Measurements from ENCODE around the gene DMBX1. TPM values are rescaled to one million over a fixed set of nuclear protein-coding genes. Genes with fewer than 3 reads are reported as not detected.

DMBX1 gene
- not detected for total RNA-seq

GRCh38 chr1:46489638-46490405, at the start of gene DMBX1:
DMBX1 (plus strand) TSS chr1:46489836; CDS start chr1:46507011, 17,175 bp downstream.
- Histone ChIP-seq H3K9me3 (no peaks in the 10 kb centered on the region), H3K4me3 (peak within 1 kb of the TSS; percentile 13 to 69 (median 46)), H3K36me3 (no peaks in the 10 kb centered on the region), H3K4me1 (peaks cover 6 to 12% of the 10 kb centered on the region in 2 donors), H3K27me3 (peaks cover 12 to 100% of the 10 kb centered on the region in 2 donors), H3K27ac (no peak within 1 kb of the TSS)
- intact Hi-C loops (cut with DNase I; ENCODE audit: low total_unique reads): no loop called here
- TF ChIP-seq CTCF (IDR thresholded peaks at IDR 0.05): no peak
- TF ChIP-seq POLR2A (IDR thresholded peaks at IDR 0.05): no peak
- TF ChIP-seq POLR2AphosphoS5 (IDR thresholded peaks at IDR 0.05): no peak
- no peak for DNase-seq (ENCODE audit: low spot score in 2 of 2)

GRCh38 chr1:46440478-46440877, 49.2 kb upstream of the DMBX1 start:
- Histone ChIP-seq H3K4me3 (no peak overlapping the region), H3K27me3 (no peaks in the 10 kb centered on the region), H3K9me3 (no peaks in the 10 kb centered on the region), H3K27ac (no peak overlapping the region), H3K4me1 (no peaks in the 10 kb centered on the region), H3K36me3 (no peaks in the 10 kb centered on the region)
- intact Hi-C loops (cut with DNase I; ENCODE audit: low total_unique reads): no loop called here
- no peak for DNase-seq (ENCODE audit: low spot score in 2 of 2)
- TF ChIP-seq CTCF (IDR thresholded peaks at IDR 0.05): no peak
- TF ChIP-seq POLR2AphosphoS5 (IDR thresholded peaks at IDR 0.05): no peak
- no peak for TF ChIP-seq POLR2A (IDR thresholded peaks at IDR 0.05)

- TF ChIP-seq POLR2AphosphoS5 (IDR thresholded peaks at IDR 0.05): no peak
- peak; percentile 70 to 79 (median 77) for TF ChIP-seq CTCF (IDR thresholded peaks at IDR 0.05)
- Histone ChIP-seq H3K4me3 (peak overlapping the region; percentile 24 to 61 (median 41)), H3K9me3 (no peaks in the 10 kb centered on the region), H3K36me3 (no peaks in the 10 kb centered on the region), H3K27ac (no peak overlapping the region), H3K4me1 (no peaks in the 10 kb centered on the region), H3K27me3 (peaks cover 0 to 5% of the 10 kb centered on the region in 2 donors)
- DNase-seq (ENCODE audit: low spot score in 2 of 2): peak; percentile 35 to 83
- intact Hi-C loops (cut with DNase I; ENCODE audit: low total_unique reads): no loop called here
These were observed 47.1 kb upstream of the DMBX1 start for GRCh38 chr1:46442317-46443161.

- Histone ChIP-seq H3K27me3 (peaks cover 0 to 18% of the 10 kb centered on the region in 2 donors), H3K4me1 (no peaks in the 10 kb centered on the region), H3K36me3 (no peaks in the 10 kb centered on the region), H3K27ac (no peak overlapping the region), H3K4me3 (no peak overlapping the region), H3K9me3 (no peaks in the 10 kb centered on the region)
- intact Hi-C loops (cut with DNase I; ENCODE audit: low total_unique reads): no loop called here
- DNase-seq (ENCODE audit: low spot score in 2 of 2): no peak
- TF ChIP-seq POLR2A (IDR thresholded peaks at IDR 0.05) (no peak), POLR2AphosphoS5 (IDR thresholded peaks at IDR 0.05) (no peak), CTCF (IDR thresholded peaks at IDR 0.05) (no peak)
These were observed 45.2 kb upstream of the DMBX1 start for GRCh38 chr1:46444466-46444865.
